Astrocyte (in vitro differentiated cells and primary cell): ENCODE measurements around the gene SPINK8. TPM values are rescaled to one million over a fixed set of nuclear protein-coding genes. Genes with fewer than 3 reads are reported as not detected.

Experiments used
- DNase-seq: peaks from one replicate; pipeline ENCODE4 v3.0.0-alpha.2; 2010; ENCODE audit warnings: low read depth
- FAIRE-seq: peaks from 2 replicates; lab custom pipeline; 2011; peaks lifted over from hg19 to GRCh38; lab: Jason Lieb, UNC
- H2AFZ ChIP-seq: 2 replicates; pipeline ENCODE4 v1.6.0; 2012; ENCODE audit warnings: low read depth, low read length, inconsistent platforms
- H3K27ac ChIP-seq: 2 replicates; pipeline ENCODE4 v1.5.1; 2011; ENCODE audit warnings: low read depth, low read length, inconsistent platforms
- H3K27me3 ChIP-seq: 2 replicates; pipeline ENCODE4 v1.6.0; 2011; ENCODE audit warnings: low read length, inconsistent platforms; ENCODE audit not compliant: insufficient read depth
- H3K36me3 ChIP-seq: 2 replicates; pipeline ENCODE4 v1.5.1; 2011; ENCODE audit warnings: low read length, inconsistent platforms; ENCODE audit not compliant: insufficient read depth
- H3K4me1 ChIP-seq: 2 replicates; pipeline ENCODE4 v1.5.1; 2011; ENCODE audit warnings: low read length, inconsistent platforms; ENCODE audit not compliant: insufficient read depth
- H3K4me2 ChIP-seq: 2 replicates; pipeline ENCODE4 v1.6.0; 2012; ENCODE audit warnings: low read length, inconsistent platforms
- H3K4me3 ChIP-seq: 2 replicates; pipeline ENCODE4 v1.5.1; 2011; ENCODE audit warnings: low read depth, mild to moderate bottlenecking, low read length, inconsistent platforms; ENCODE audit not compliant: insufficient read depth
- H3K79me2 ChIP-seq: 2 replicates; pipeline ENCODE4 v1.6.0; 2012; ENCODE audit warnings: mild to moderate bottlenecking, low read length, inconsistent platforms; ENCODE audit not compliant: insufficient read depth
- H3K9ac ChIP-seq: 2 replicates; pipeline ENCODE4 v1.6.0; 2012; ENCODE audit warnings: mild to moderate bottlenecking, low read length, inconsistent platforms
- H3K9me3 ChIP-seq: 2 replicates; pipeline ENCODE4 v1.5.1; 2012; ENCODE audit warnings: low read depth, mild to moderate bottlenecking, low read length, inconsistent platforms; ENCODE audit not compliant: insufficient read depth
- H4K20me1 ChIP-seq: 2 replicates; pipeline ENCODE4 v1.6.0; 2012; ENCODE audit warnings: low read length, inconsistent platforms; ENCODE audit not compliant: insufficient read depth
- H3K27ac Mint-ChIP-seq: one replicate; pipeline ENCODE4 v1.8.0; 2021; ENCODE audit warnings: mild to moderate bottlenecking, mixed read lengths; ENCODE audit not compliant: unreplicated experiment
- H3K27me3 Mint-ChIP-seq: one replicate; pipeline ENCODE4 v1.8.0; 2021; ENCODE audit warnings: low read depth, mixed read lengths; ENCODE audit not compliant: unreplicated experiment
- H3K36me3 Mint-ChIP-seq: one replicate; pipeline ENCODE4 v1.8.0; 2021; ENCODE audit warnings: low read depth, mixed read lengths; ENCODE audit not compliant: unreplicated experiment
- H3K4me1 Mint-ChIP-seq: one replicate; pipeline ENCODE4 v1.8.0; 2021; ENCODE audit warnings: low read depth, mixed read lengths; ENCODE audit not compliant: unreplicated experiment
- H3K4me3 Mint-ChIP-seq: one replicate; pipeline ENCODE4 v1.8.0; 2021; ENCODE audit warnings: mild to moderate bottlenecking, moderate library complexity, mixed read lengths; ENCODE audit not compliant: unreplicated experiment
- H3K9me3 Mint-ChIP-seq: one replicate; pipeline ENCODE4 v1.8.0; 2021; ENCODE audit warnings: mild to moderate bottlenecking, mixed read lengths; ENCODE audit not compliant: unreplicated experiment
- EZH2 ChIP-seq: IDR thresholded peaks from 2 replicates; pipeline ENCODE4 v1.6.1; 2012; ENCODE audit warnings: mild to moderate bottlenecking, low read length, inconsistent platforms; ENCODE audit not compliant: insufficient read depth
- total RNA-seq: library from RNA; stranded (reverse); gene quantifications from 2 replicates; pipeline ENCODE4 v1.2.1, GENCODE V29; 2021
- TF ChIP-seq, protein P1 (sequence below): IDR thresholded peaks from 2 replicates; pipeline ENCODE4 v1.5.1; 2011; ENCODE audit warnings: low read depth, mild to moderate bottlenecking, inconsistent platforms, low read length, moderate library complexity; ENCODE audit not compliant: insufficient read depth

The SPINK8 gene
- total RNA-seq, 1 donor from 2014 or later: not detected

- no peak for FAIRE-seq
- no peak overlapping the region for H3K4me3 Mint-ChIP-seq
These were observed 36.8 kb downstream of the SPINK8 start for GRCh38 chr3:48296699-48297098.

DNA sequence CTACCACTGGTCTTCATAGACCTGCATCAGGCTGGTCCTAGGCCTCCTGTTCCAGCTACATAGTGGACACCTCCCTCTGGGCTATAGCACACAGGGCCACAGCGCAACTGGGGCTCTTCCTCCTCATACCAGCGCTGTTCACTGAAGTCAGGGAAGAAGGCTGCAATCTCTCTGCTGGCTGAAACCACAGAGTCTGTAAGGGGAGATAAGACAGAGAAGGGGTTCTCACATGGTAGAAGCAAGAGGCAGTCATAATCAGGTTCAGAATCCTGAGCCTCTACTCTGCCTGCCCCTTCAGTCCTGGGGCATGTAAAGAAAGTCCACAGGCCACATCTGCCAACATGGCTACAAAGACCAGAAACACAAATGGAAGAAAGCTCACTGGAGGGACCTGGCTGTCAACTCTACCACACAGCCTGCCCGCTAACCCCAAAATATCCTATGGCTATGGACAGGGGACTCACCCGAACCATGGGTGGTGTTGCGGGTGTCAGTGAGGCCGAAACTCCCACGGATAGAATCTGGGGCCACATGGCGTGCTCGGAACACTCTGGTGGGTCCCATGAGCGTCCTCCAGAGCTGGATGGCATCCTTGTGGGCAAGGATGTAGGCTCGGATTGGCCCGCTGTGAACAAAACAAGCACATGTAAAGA is 38.7 kb downstream of the SPINK8 start:
- Histone ChIP-seq H4K20me1 (no peaks in the 10 kb centered on the region), H3K9ac (no peak overlapping the region), H3K4me2 (no peak overlapping the region), H3K79me2 (peaks cover 15% of the 10 kb centered on the region), H3K27ac (no peak overlapping the region), H3K9me3 (no peaks in the 10 kb centered on the region), H2AFZ (no peak overlapping the region), H3K27me3 (no peaks in the 10 kb centered on the region), H3K36me3 (peaks cover 23% of the 10 kb centered on the region), H3K4me3 (no peak overlapping the region), H3K4me1 (no peaks in the 10 kb centered on the region)
- no peak overlapping the region for H3K4me3 Mint-ChIP-seq
- no peak overlapping the region for H3K27ac Mint-ChIP-seq
- H3K27me3 Mint-ChIP-seq: no peaks in the 10 kb centered on the region
- peaks cover 47% of the 10 kb centered on the region for H3K36me3 Mint-ChIP-seq
- no peak for TF ChIP-seq EZH2
- TF ChIP-seq, protein P1, sequence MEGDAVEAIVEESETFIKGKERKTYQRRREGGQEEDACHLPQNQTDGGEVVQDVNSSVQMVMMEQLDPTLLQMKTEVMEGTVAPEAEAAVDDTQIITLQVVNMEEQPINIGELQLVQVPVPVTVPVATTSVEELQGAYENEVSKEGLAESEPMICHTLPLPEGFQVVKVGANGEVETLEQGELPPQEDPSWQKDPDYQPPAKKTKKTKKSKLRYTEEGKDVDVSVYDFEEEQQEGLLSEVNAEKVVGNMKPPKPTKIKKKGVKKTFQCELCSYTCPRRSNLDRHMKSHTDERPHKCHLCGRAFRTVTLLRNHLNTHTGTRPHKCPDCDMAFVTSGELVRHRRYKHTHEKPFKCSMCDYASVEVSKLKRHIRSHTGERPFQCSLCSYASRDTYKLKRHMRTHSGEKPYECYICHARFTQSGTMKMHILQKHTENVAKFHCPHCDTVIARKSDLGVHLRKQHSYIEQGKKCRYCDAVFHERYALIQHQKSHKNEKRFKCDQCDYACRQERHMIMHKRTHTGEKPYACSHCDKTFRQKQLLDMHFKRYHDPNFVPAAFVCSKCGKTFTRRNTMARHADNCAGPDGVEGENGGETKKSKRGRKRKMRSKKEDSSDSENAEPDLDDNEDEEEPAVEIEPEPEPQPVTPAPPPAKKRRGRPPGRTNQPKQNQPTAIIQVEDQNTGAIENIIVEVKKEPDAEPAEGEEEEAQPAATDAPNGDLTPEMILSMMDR: no peak
- H3K9me3 Mint-ChIP-seq: peaks cover 2% of the 10 kb centered on the region
- FAIRE-seq: no peak
- peaks cover 3% of the 10 kb centered on the region for H3K4me1 Mint-ChIP-seq
- no peak for DNase-seq

More at GRCh38 chr3:48296699-48297098, 36.8 kb downstream of the SPINK8 start:
- no peaks in the 10 kb centered on the region for H3K27me3 ChIP-seq
- H2AFZ ChIP-seq: no peak overlapping the region
- Mint-ChIP-seq H3K27ac (no peak overlapping the region), H3K27me3 (no peaks in the 10 kb centered on the region), H3K36me3 (peaks cover 49% of the 10 kb centered on the region), H3K4me1 (peaks cover 7% of the 10 kb centered on the region), H3K9me3 (peaks cover 2% of the 10 kb centered on the region)
- no peak overlapping the region for H3K4me3 ChIP-seq
- H3K9me3 ChIP-seq: no peaks in the 10 kb centered on the region
- H3K27ac ChIP-seq: no peak overlapping the region
- H3K4me2 ChIP-seq: no peak overlapping the region
- H3K9ac ChIP-seq: no peak overlapping the region
- H3K79me2 ChIP-seq: peaks cover 23% of the 10 kb centered on the region
- TF ChIP-seq EZH2: no peak
- TF ChIP-seq, protein P1: no peak
- peaks cover 6% of the 10 kb centered on the region for H3K4me1 ChIP-seq
- H4K20me1 ChIP-seq: no peaks in the 10 kb centered on the region
- DNase-seq: no peak
- peaks cover 23% of the 10 kb centered on the region for H3K36me3 ChIP-seq

- H3K9me3 ChIP-seq: no peaks in the 10 kb centered on the region
- no peaks in the 10 kb centered on the region for H3K27me3 Mint-ChIP-seq
- peaks cover 10% of the 10 kb centered on the region for H3K36me3 ChIP-seq
- FAIRE-seq: no peak
- DNase-seq: no peak
- peaks cover 26% of the 10 kb centered on the region for H3K36me3 Mint-ChIP-seq
- H3K27me3 ChIP-seq: no peaks in the 10 kb centered on the region
- no peaks in the 10 kb centered on the region for H3K4me1 ChIP-seq
- no peak overlapping the region for H3K9ac ChIP-seq
- H3K27ac Mint-ChIP-seq: no peak overlapping the region
- no peak overlapping the region for H2AFZ ChIP-seq
- no peak overlapping the region for H3K4me3 ChIP-seq
- H3K4me1 Mint-ChIP-seq: peaks cover 7% of the 10 kb centered on the region
- no peaks in the 10 kb centered on the region for H3K79me2 ChIP-seq
- H3K4me2 ChIP-seq: no peak overlapping the region
- no peak for TF ChIP-seq EZH2
- TF ChIP-seq, protein P1: no peak
- no peak overlapping the region for H3K4me3 Mint-ChIP-seq
- no peaks in the 10 kb centered on the region for H4K20me1 ChIP-seq
- H3K27ac ChIP-seq: no peak overlapping the region
- peaks cover 2% of the 10 kb centered on the region for H3K9me3 Mint-ChIP-seq
These were observed 43.8 kb downstream of the SPINK8 start for GRCh38 chr3:48289659-48290058.
